ENCODE measurements around the gene TPPP.

Gene TPPP

GRCh38 chr5:652773-653350 is 40.3 kb downstream of the TPPP start:
- Histone ChIP-seq H3F3A (ENCODE audit: insufficient read depth) (no peaks in the 10 kb centered on the region), H3K27me3 (ENCODE audit: low read length) (no peaks in the 10 kb centered on the region), H3K4me3 (ENCODE audit: insufficient read depth, low read length, poor library complexity, severe bottlenecking) (no peak overlapping the region), H3K9me2 (replicated peaks; ENCODE audit: insufficient read depth, low read length) (no peaks in the 10 kb centered on the region), H3K79me2 (ENCODE audit: insufficient read depth, low read length) (no peaks in the 10 kb centered on the region), H3K9ac (ENCODE audit: low read length) (no peak overlapping the region), H4K20me1 (ENCODE audit: low read depth, low read length) (no peaks in the 10 kb centered on the region), H2AFZ (ENCODE audit: low read depth, low read length, severe bottlenecking) (no peak overlapping the region), H3K27ac (ENCODE audit: low read depth, low read length) (no peak overlapping the region), H3K36me3 (ENCODE audit: low read length) (peaks cover 2% of the 10 kb centered on the region), H3K4me2 (ENCODE audit: low read depth, low read length, poor library complexity, severe bottlenecking) (no peak overlapping the region), H3K9me3 (ENCODE audit: insufficient read depth, low read length) (0 out of 2 replicates have a peak, but pooled peaks cover 2% of the 10 kb centered on the region)
- TF ChIP-seq, protein P1, sequence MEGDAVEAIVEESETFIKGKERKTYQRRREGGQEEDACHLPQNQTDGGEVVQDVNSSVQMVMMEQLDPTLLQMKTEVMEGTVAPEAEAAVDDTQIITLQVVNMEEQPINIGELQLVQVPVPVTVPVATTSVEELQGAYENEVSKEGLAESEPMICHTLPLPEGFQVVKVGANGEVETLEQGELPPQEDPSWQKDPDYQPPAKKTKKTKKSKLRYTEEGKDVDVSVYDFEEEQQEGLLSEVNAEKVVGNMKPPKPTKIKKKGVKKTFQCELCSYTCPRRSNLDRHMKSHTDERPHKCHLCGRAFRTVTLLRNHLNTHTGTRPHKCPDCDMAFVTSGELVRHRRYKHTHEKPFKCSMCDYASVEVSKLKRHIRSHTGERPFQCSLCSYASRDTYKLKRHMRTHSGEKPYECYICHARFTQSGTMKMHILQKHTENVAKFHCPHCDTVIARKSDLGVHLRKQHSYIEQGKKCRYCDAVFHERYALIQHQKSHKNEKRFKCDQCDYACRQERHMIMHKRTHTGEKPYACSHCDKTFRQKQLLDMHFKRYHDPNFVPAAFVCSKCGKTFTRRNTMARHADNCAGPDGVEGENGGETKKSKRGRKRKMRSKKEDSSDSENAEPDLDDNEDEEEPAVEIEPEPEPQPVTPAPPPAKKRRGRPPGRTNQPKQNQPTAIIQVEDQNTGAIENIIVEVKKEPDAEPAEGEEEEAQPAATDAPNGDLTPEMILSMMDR (IDR thresholded peaks at IDR 0.05; ENCODE audit: insufficient read depth, low read length, poor library complexity, severe bottlenecking) = no peak
- TF ChIP-seq EZH2phosphoT487 (conservative IDR thresholded peaks at IDR 0.05; ENCODE audit: low read length) = no peak

DNA sequence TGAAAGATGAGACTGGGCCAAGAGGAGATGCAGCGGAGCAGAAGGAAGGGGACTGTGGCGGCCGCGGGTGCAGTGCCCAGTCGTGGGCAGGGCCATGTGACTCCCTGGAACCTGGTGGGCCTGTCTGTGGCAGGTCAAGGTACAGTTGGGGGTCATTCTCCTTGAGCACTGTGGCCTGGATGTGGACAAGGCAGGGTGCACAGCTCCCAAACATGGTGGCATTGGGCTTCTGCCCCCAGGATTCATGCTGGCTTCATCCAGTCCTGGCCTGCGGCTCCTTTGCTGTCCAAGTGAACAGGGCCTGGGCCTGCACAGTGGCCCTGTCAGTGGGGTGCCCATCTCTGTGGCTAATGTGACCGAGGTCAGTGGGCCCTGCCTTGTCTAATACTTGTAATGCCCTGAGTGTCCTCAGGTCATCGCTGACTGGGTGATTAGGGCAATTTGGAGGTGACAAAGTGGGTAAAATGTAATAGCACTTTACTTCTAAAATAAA is 41.1 kb downstream of the TPPP start:
- Histone ChIP-seq H3K27me3 (ENCODE audit: low read length) (no peaks in the 10 kb centered on the region), H3K9me2 (replicated peaks; ENCODE audit: insufficient read depth, low read length) (no peaks in the 10 kb centered on the region), H3K36me3 (ENCODE audit: low read length) (peaks cover 10% of the 10 kb centered on the region), H3K27ac (ENCODE audit: low read depth, low read length) (no peak overlapping the region), H3F3A (ENCODE audit: insufficient read depth) (no peaks in the 10 kb centered on the region), H2AFZ (ENCODE audit: low read depth, low read length, severe bottlenecking) (no peak overlapping the region), H3K79me2 (ENCODE audit: insufficient read depth, low read length) (no peaks in the 10 kb centered on the region), H3K9me3 (ENCODE audit: insufficient read depth, low read length) (0 out of 2 replicates have a peak, but pooled peaks cover 9% of the 10 kb centered on the region), H4K20me1 (ENCODE audit: low read depth, low read length) (no peaks in the 10 kb centered on the region), H3K4me2 (ENCODE audit: low read depth, low read length, poor library complexity, severe bottlenecking) (no peak overlapping the region), H3K9ac (ENCODE audit: low read length) (no peak overlapping the region), H3K4me3 (ENCODE audit: insufficient read depth, low read length, poor library complexity, severe bottlenecking) (no peak overlapping the region)
- TF ChIP-seq, protein P1 (IDR thresholded peaks at IDR 0.05; ENCODE audit: insufficient read depth, low read length, poor library complexity, severe bottlenecking) = no peak
- no peak for TF ChIP-seq EZH2phosphoT487 (conservative IDR thresholded peaks at IDR 0.05; ENCODE audit: low read length)

- 0 out of 2 replicates have a peak, but pooled peaks cover 9% of the 10 kb centered on the region for H3K9me3 ChIP-seq (ENCODE audit: insufficient read depth, low read length)
- no peak overlapping the region for H3K4me3 ChIP-seq (ENCODE audit: insufficient read depth, low read length, poor library complexity, severe bottlenecking)
- no peaks in the 10 kb centered on the region for H3F3A ChIP-seq (ENCODE audit: insufficient read depth)
- H3K36me3 ChIP-seq (ENCODE audit: low read length) = peaks cover 15% of the 10 kb centered on the region
- no peaks in the 10 kb centered on the region for H3K9me2 ChIP-seq (replicated peaks; ENCODE audit: insufficient read depth, low read length)
- no peak overlapping the region for H3K9ac ChIP-seq (ENCODE audit: low read length)
- no peak overlapping the region for H3K27ac ChIP-seq (ENCODE audit: low read depth, low read length)
- TF ChIP-seq, protein P1 (IDR thresholded peaks at IDR 0.05; ENCODE audit: insufficient read depth, low read length, poor library complexity, severe bottlenecking) = no peak
- no peak for TF ChIP-seq EZH2phosphoT487 (conservative IDR thresholded peaks at IDR 0.05; ENCODE audit: low read length)
- H4K20me1 ChIP-seq (ENCODE audit: low read depth, low read length) = no peaks in the 10 kb centered on the region
- no peaks in the 10 kb centered on the region for H3K79me2 ChIP-seq (ENCODE audit: insufficient read depth, low read length)
- no peak overlapping the region for H3K4me2 ChIP-seq (ENCODE audit: low read depth, low read length, poor library complexity, severe bottlenecking)
- H3K27me3 ChIP-seq (ENCODE audit: low read length) = no peaks in the 10 kb centered on the region
- H2AFZ ChIP-seq (ENCODE audit: low read depth, low read length, severe bottlenecking) = no peak overlapping the region
Measured at GRCh38 chr5:651296-652022, 41.7 kb downstream of the TPPP start.
